IPS DF 4.7 (cell line): ENCODE data around the gene HSD11B2.

Experiments
- DNase-seq: peaks from one replicate; pipeline ENCODE4 v3.0.0-alpha.2; 2013; ENCODE audit warnings: low spot score; ENCODE audit errors: extremely low read depth

Gene HSD11B2

GRCh38 chr16:67474551-67475455 is 43.9 kb downstream of the HSD11B2 start:
- DNase-seq = no peak

- DNase-seq = no peak
Measured at GRCh38 chr16:67477960-67478554, 47.1 kb downstream of the HSD11B2 start.

- peak; percentile 90 for DNase-seq
Measured at GRCh38 chr16:67480833-67481560, 50.1 kb downstream of the HSD11B2 start, which contains the start of gene ATP6V0D1. Gene ATP6V0D1, minus strand, starts transcription at chr16:67481157. Its CDS starts 71 bp downstream, at chr16:67481086.

- no peak for DNase-seq
Measured at GRCh38 chr16:67481561-67482232, 50.8 kb downstream of the HSD11B2 start.

GRCh38 chr16:67482233-67482924 is 51.5 kb downstream of the HSD11B2 start:
- no peak for DNase-seq

GRCh38 chr16:67483150-67483549 is 52.2 kb downstream of the HSD11B2 start, which contains the start of gene AGRP:
Gene AGRP, minus strand, starts transcription at chr16:67483547. Its CDS starts 149 bp downstream, at chr16:67483398.
- DNase-seq = no peak

- no peak for DNase-seq
Measured at GRCh38 chr16:67483731-67484525, 53.0 kb downstream of the HSD11B2 start.

- DNase-seq = no peak
Measured at GRCh38 chr16:67486805-67487204, 55.9 kb downstream of the HSD11B2 start.
